ENCODE results near the gene HMOX1.

Gene HMOX1

GRCh38 chr22:35346596-35347220 is 34.2 kb upstream of the HMOX1 start:
- Histone ChIP-seq H3K9ac (no peak overlapping the region), H3K27me3 (ENCODE audit: control insufficient read depth, insufficient read depth, low read length) (no peaks in the 10 kb centered on the region), H3K4me2 (ENCODE audit: low read length) (no peak overlapping the region), H3K9me3 (ENCODE audit: control insufficient read depth, low read length) (no peaks in the 10 kb centered on the region), H3K4me1 (peaks cover 13% of the 10 kb centered on the region), H3K4me3 (ENCODE audit: low read depth, low read length) (no peak overlapping the region), H2AFZ (no peak overlapping the region), H3K36me3 (ENCODE audit: control insufficient read depth, insufficient read depth, low read length) (no peaks in the 10 kb centered on the region), H3K79me2 (no peaks in the 10 kb centered on the region), H3K27ac (no peak overlapping the region)
- no peak for TF ChIP-seq CTCF (IDR thresholded peaks at IDR 0.05)

GRCh38 chr22:35347462-35347861 is 33.4 kb upstream of the HMOX1 start:
- no peak overlapping the region for H3K4me3 ChIP-seq (ENCODE audit: low read depth, low read length)
- H3K27me3 ChIP-seq (ENCODE audit: control insufficient read depth, insufficient read depth, low read length) = no peaks in the 10 kb centered on the region
- no peaks in the 10 kb centered on the region for H3K79me2 ChIP-seq
- no peak for TF ChIP-seq CTCF (IDR thresholded peaks at IDR 0.05)
- no peak overlapping the region for H3K4me2 ChIP-seq (ENCODE audit: low read length)
- peaks cover 11% of the 10 kb centered on the region for H3K4me1 ChIP-seq
- H3K9me3 ChIP-seq (ENCODE audit: control insufficient read depth, low read length) = no peaks in the 10 kb centered on the region
- no peak overlapping the region for H3K27ac ChIP-seq
- H3K9ac ChIP-seq = no peak overlapping the region
- H3K36me3 ChIP-seq (ENCODE audit: control insufficient read depth, insufficient read depth, low read length) = no peaks in the 10 kb centered on the region
- H2AFZ ChIP-seq = no peak overlapping the region

GRCh38 chr22:35348026-35348590 is 32.8 kb upstream of the HMOX1 start:
- Histone ChIP-seq H3K4me1 (peaks cover 11% of the 10 kb centered on the region), H3K9me3 (ENCODE audit: control insufficient read depth, low read length) (no peaks in the 10 kb centered on the region), H3K36me3 (ENCODE audit: control insufficient read depth, insufficient read depth, low read length) (no peaks in the 10 kb centered on the region), H3K79me2 (no peaks in the 10 kb centered on the region), H3K9ac (no peak overlapping the region), H2AFZ (no peak overlapping the region), H3K27ac (no peak overlapping the region), H3K4me3 (ENCODE audit: low read depth, low read length) (no peak overlapping the region), H3K27me3 (ENCODE audit: control insufficient read depth, insufficient read depth, low read length) (no peaks in the 10 kb centered on the region), H3K4me2 (ENCODE audit: low read length) (no peak overlapping the region)
- TF ChIP-seq CTCF (IDR thresholded peaks at IDR 0.05) = no peak

- H3K9me3 ChIP-seq (ENCODE audit: control insufficient read depth, low read length) = no peaks in the 10 kb centered on the region
- H3K27me3 ChIP-seq (ENCODE audit: control insufficient read depth, insufficient read depth, low read length) = no peaks in the 10 kb centered on the region
- peaks cover 11% of the 10 kb centered on the region for H3K4me1 ChIP-seq
- H3K36me3 ChIP-seq (ENCODE audit: control insufficient read depth, insufficient read depth, low read length) = no peaks in the 10 kb centered on the region
- H2AFZ ChIP-seq = no peak overlapping the region
- no peak overlapping the region for H3K4me3 ChIP-seq (ENCODE audit: low read depth, low read length)
- no peak overlapping the region for H3K9ac ChIP-seq
- TF ChIP-seq CTCF (IDR thresholded peaks at IDR 0.05) = no peak
- no peak overlapping the region for H3K4me2 ChIP-seq (ENCODE audit: low read length)
- no peaks in the 10 kb centered on the region for H3K79me2 ChIP-seq
- no peak overlapping the region for H3K27ac ChIP-seq
Observed at GRCh38 chr22:35348703-35349102, 32.2 kb upstream of the HMOX1 start.

- Histone ChIP-seq H3K27ac (peak overlapping the region; percentile 47), H3K4me1 (peaks cover 11% of the 10 kb centered on the region), H3K9ac (no peak overlapping the region), H3K4me2 (ENCODE audit: low read length) (no peak overlapping the region), H3K36me3 (ENCODE audit: control insufficient read depth, insufficient read depth, low read length) (no peaks in the 10 kb centered on the region), H2AFZ (no peak overlapping the region), H3K27me3 (ENCODE audit: control insufficient read depth, insufficient read depth, low read length) (no peaks in the 10 kb centered on the region), H3K79me2 (no peaks in the 10 kb centered on the region), H3K9me3 (ENCODE audit: control insufficient read depth, low read length) (no peaks in the 10 kb centered on the region), H3K4me3 (ENCODE audit: low read depth, low read length) (no peak overlapping the region)
- TF ChIP-seq CTCF (IDR thresholded peaks at IDR 0.05) = no peak
Observed at GRCh38 chr22:35349368-35349703, 31.6 kb upstream of the HMOX1 start.
